ENCODE measurements around the gene CXCL8. TPM values are rescaled to one million over a fixed set of nuclear protein-coding genes. Genes with fewer than 3 reads are reported as not detected.

The CXCL8 gene
- total RNA-seq, 4 donors from 2014 or later: 0.55 to 1.1 TPM; not detected in 2

- intact Hi-C loops (cut with DNase I; ENCODE audit: low total_unique reads) (loop anchor here (10.0 kb wide), 1 partner anchor 385 kb away; no protein-coding TSS in a partner anchor), in situ Hi-C loops (cut with MboI; ENCODE audit: low pct_ligation_motif_present in 1 of 4, low pct_unique_long_range_greater_than_20kb in 1 of 4, low sequenced_read_pairs in 3 of 4) (no loop called here)
- no peaks in the 10 kb centered on the region for H3K9me3 ChIP-seq
- no peaks in the 10 kb centered on the region for H3K27me3 ChIP-seq
- WGBS, 2 donors (ENCODE audit: low coverage in 1 of 2): 35 to 63% methylated on average over 2 to 3 of the region's 3 CpGs
- peak; percentile 67 for DNase-seq
- H3K36me3 ChIP-seq: no peaks in the 10 kb centered on the region
- no peak overlapping the region for H3K27ac ChIP-seq
- peaks cover 0 to 9% (median 3%) of the 10 kb centered on the region in 4 donors for H3K4me1 ChIP-seq
- TF ChIP-seq POLR2A (IDR thresholded peaks at IDR 0.05): no peak
- TF ChIP-seq CTCF (IDR thresholded peaks at IDR 0.05): peak; percentile 77 to 84 (median 79)
- no peak overlapping the region for H3K4me3 ChIP-seq
These were observed 10.7 kb upstream of the CXCL8 start for GRCh38 chr4:73729534-73730165.

- 53 to 86% methylated on average over 2 of the region's 2 CpGs for WGBS, 2 donors (ENCODE audit: low coverage in 1 of 2)
- no peak for DNase-seq
- no peaks in the 10 kb centered on the region for H3K9me3 ChIP-seq
- peaks cover 0 to 9% (median 3%) of the 10 kb centered on the region in 4 donors for H3K4me1 ChIP-seq
- TF ChIP-seq EP300 (IDR thresholded peaks at IDR 0.05; ENCODE audit: low read depth) (no peak), CTCF (IDR thresholded peaks at IDR 0.05) (no peak), POLR2A (IDR thresholded peaks at IDR 0.05) (no peak), POLR2AphosphoS5 (IDR thresholded peaks at IDR 0.05) (no peak)
- no peak overlapping the region for H3K27ac ChIP-seq
- H3K36me3 ChIP-seq: no peaks in the 10 kb centered on the region
- in situ Hi-C loops (cut with MboI; ENCODE audit: low pct_ligation_motif_present in 1 of 4, low pct_unique_long_range_greater_than_20kb in 1 of 4, low sequenced_read_pairs in 3 of 4): no loop called here
- no peaks in the 10 kb centered on the region for H3K27me3 ChIP-seq
- H3K4me3 ChIP-seq: no peak overlapping the region
- intact Hi-C loops (cut with DNase I; ENCODE audit: low total_unique reads): loop anchor here (10.0 kb wide), 1 partner anchor 385 kb away; no protein-coding TSS in a partner anchor
These were observed 10.1 kb upstream of the CXCL8 start for GRCh38 chr4:73730292-73730691.

- intact Hi-C loops (cut with DNase I; ENCODE audit: low total_unique reads): loop anchor here (10.0 kb wide), 1 partner anchor 384 kb away; no protein-coding TSS in a partner anchor
- no peak for DNase-seq
- H3K27me3 ChIP-seq: no peaks in the 10 kb centered on the region
- 86% methylated on average over 3 of the region's 3 CpGs for WGBS, 2 donors (ENCODE audit: low coverage in 1 of 2)
- TF ChIP-seq POLR2A (IDR thresholded peaks at IDR 0.05): no peak
- no peak for TF ChIP-seq CTCF (IDR thresholded peaks at IDR 0.05)
- no peak for TF ChIP-seq POLR2AphosphoS5 (IDR thresholded peaks at IDR 0.05)
- TF ChIP-seq EP300 (IDR thresholded peaks at IDR 0.05; ENCODE audit: low read depth): no peak
- H3K4me1 ChIP-seq: peaks cover 0 to 9% (median 3%) of the 10 kb centered on the region in 4 donors
- H3K4me3 ChIP-seq: no peak overlapping the region
- in situ Hi-C loops (cut with MboI; ENCODE audit: low pct_ligation_motif_present in 1 of 4, low pct_unique_long_range_greater_than_20kb in 1 of 4, low sequenced_read_pairs in 3 of 4): no loop called here
- H3K36me3 ChIP-seq: no peaks in the 10 kb centered on the region
- no peak overlapping the region for H3K27ac ChIP-seq
- H3K9me3 ChIP-seq: no peaks in the 10 kb centered on the region
These were observed 9.5 kb upstream of the CXCL8 start for GRCh38 chr4:73730867-73731266.

GRCh38 chr4:73731968-73732610 is 8.3 kb upstream of the CXCL8 start:
- H3K27me3 ChIP-seq: no peaks in the 10 kb centered on the region
- no peak overlapping the region for H3K27ac ChIP-seq
- no peak for DNase-seq
- H3K9me3 ChIP-seq: no peaks in the 10 kb centered on the region
- no peak overlapping the region for H3K4me3 ChIP-seq
- TF ChIP-seq POLR2A (IDR thresholded peaks at IDR 0.05): no peak
- no peak for TF ChIP-seq CTCF (IDR thresholded peaks at IDR 0.05)
- no peak for TF ChIP-seq POLR2AphosphoS5 (IDR thresholded peaks at IDR 0.05)
- TF ChIP-seq EP300 (IDR thresholded peaks at IDR 0.05; ENCODE audit: low read depth): no peak
- peaks cover 0 to 9% (median 3%) of the 10 kb centered on the region in 4 donors for H3K4me1 ChIP-seq
- WGBS, 2 donors (ENCODE audit: low coverage in 1 of 2): 70 to 73% methylated on average over 7 to 8 of the region's 8 CpGs
- intact Hi-C loops (cut with DNase I; ENCODE audit: low total_unique reads): loop anchor here (10.0 kb wide), 1 partner anchor 383 kb away; no protein-coding TSS in a partner anchor
- in situ Hi-C loops (cut with MboI; ENCODE audit: low pct_ligation_motif_present in 1 of 4, low pct_unique_long_range_greater_than_20kb in 1 of 4, low sequenced_read_pairs in 3 of 4): no loop called here
- no peaks in the 10 kb centered on the region for H3K36me3 ChIP-seq

All from transverse colon (tissue), 4 donors.